Small intestine (tissue), 4 donors: Measurements from ENCODE around the gene CYP4X1. TPM values are rescaled to one million over a fixed set of nuclear protein-coding genes. Genes with fewer than 3 reads are reported as not detected.

Experiments
- polyA plus RNA-seq, 4 donors: library from polyadenylated mRNA; stranded (reverse) in 3 of 4; unstranded in 1 of 4; fragments of 200-250 nt in 3 of 4; fragments of 120-200 nt in 1 of 4; gene quantifications; one replicate each; pipeline versions ENCODE4 v1.2.1 to v1.2.3, GENCODE V29; 2013
- donor health status: healthy with polysubstance abuse.
- donor health status: Bipolar disorder and iron deficiency.
- donor health status: healthy.

Gene CYP4X1
- polyA plus RNA-seq, 4 donors = 0.67 to 5.5 (median 0.77) TPM; not detected in 1

Other genes with a start within 250 kb of the CYP4X1 start
- 10 to 100 TPM in 1 of 4 donors, 1 to 10 TPM in 1, under 1 TPM in 2; 0.81 to 28.9 (median 1.4) TPM for gene CYP4B1, start 224.6 kb upstream of the CYP4X1 start, polyA plus RNA-seq
- 1 to 10 TPM in 1 of 4 donors, under 1 TPM in 2, not detected in 1; 0.09 to 3.6 (median 0.16) TPM for gene CYP4A11, start 82.2 kb upstream of the CYP4X1 start, polyA plus RNA-seq
- under 1 TPM in 2 of 4 donors, not detected in 2; 0.06 to 0.10 TPM for gene CYP4Z1, start 43.6 kb downstream of the CYP4X1 start, polyA plus RNA-seq
- gene CYP4A22, start 113.8 kb downstream of the CYP4X1 start, polyA plus RNA-seq = 1 to 10 TPM in 1 of 4 donors, under 1 TPM in 2, not detected in 1; 0.01 to 1.3 (median 0.54) TPM
- 100 to 1,000 TPM in 1 of 4 donors, 10 to 100 TPM in 1, 1 to 10 TPM in 2; 5.1 to 134 (median 14.0) TPM for gene PDZK1IP1, start 166.4 kb downstream of the CYP4X1 start, polyA plus RNA-seq
- 1 to 10 TPM in 2 of 4 donors, under 1 TPM in 2; 0.27 to 4.7 (median 0.92) TPM for gene TAL1, start 208.6 kb downstream of the CYP4X1 start, polyA plus RNA-seq